Measurements from ENCODE around the gene NR1I3.

DNA sequence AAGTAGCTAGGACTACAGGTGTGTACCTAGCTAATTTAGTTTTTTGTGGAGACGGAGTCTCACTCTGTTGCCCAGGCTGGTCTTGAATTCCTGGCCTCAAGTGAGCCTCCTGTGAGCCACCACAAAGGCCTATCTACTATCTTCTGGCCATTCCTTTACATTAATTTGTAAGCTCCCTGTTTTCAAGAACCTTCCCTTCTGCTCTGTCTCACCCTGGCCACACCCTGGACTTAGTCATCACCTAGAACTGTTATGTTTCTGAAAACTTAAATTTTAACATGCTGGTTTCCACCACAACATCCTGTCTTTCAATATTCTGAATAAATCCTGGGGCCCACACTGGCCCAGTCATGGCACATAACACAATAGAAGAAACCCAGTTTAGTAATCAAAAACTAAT lies 55.8 kb downstream of the NR1I3 start:
- no peak for TF ChIP-seq CTCF (IDR thresholded peaks at IDR 0.05)
- TF ChIP-seq POLR2A (IDR thresholded peaks at IDR 0.05), result no peak

Measured in lower leg skin (tissue), 3 donors.